Measurements from ENCODE around the gene LRRC73. TPM values are rescaled to one million over a fixed set of nuclear protein-coding genes. Genes with fewer than 3 reads are reported as not detected.
"Not testable (repeated sequence)": the region's sequence is repeated elsewhere in the genome, so short reads cannot be mapped to it uniquely, and the experiment has no call there.

The LRRC73 gene
- total and polyA plus RNA-seq, 2 of the 8 experiments (the other 6 are each of a cell fraction or from before 2014, with no cell fraction given) = 0.24 to 0.26 TPM

DNA sequence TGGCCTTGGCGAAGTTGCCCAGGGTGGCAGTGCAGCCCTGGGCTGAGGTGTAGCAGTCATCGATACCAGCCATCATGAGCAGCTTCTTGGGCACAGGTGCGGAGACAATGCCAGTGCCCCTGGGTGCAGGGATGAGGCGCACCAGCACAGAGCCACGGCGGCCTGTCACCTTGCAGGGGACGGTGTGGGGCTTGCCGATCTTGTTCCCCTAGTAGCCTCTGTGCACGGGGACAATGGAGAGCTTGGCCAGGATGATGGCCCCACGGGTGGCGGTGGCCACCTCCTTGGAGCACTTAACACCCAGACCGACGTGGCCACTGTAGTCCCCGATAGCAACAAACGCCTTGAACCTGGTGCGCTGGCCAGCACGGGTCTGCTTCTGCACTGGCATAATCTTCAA lies 28.8 kb upstream of the LRRC73 start:
- not testable (repeated sequence) for FAIRE-seq; H2BK20ac ChIP-seq (ENCODE audit: low read length)
- WGBS, 2 experiments (ENCODE audit: extremely low coverage in 1 of 2, insufficient coverage in 1 of 2, insufficient read length in 1 of 2, insufficient replicate concordance in 2 of 2, low coverage in 1 of 2, low lambda C conversion rate in 2 of 2, missing lambda C conversion rate in 1 of 2) = 94% methylated on average over 16 of the region's 17 CpGs; no CpG with 5 or more reads in 1 of the 2 experiments

More for the DNA sequence above, 28.8 kb upstream of the LRRC73 start:
- H3K23me2 ChIP-seq (ENCODE audit: low read depth, low read length); H4K91ac ChIP-seq (replicated peaks; ENCODE audit: insufficient read length, low read length); H3K4me2 ChIP-seq (ENCODE audit: insufficient read depth in 1 of 2, low read depth in 2 of 2, low read length in 2 of 2); H4K5ac ChIP-seq (ENCODE audit: insufficient read length, low read depth, low read length); H3K4ac ChIP-seq (replicated peaks; ENCODE audit: insufficient read length, low read depth, low read length); H3K27me3 ChIP-seq (replicated peaks in 1 of 4; ENCODE audit: control insufficient read depth in 3 of 4, extremely low read depth in 1 of 4, insufficient read depth in 3 of 4, low read length in 3 of 4); H3K4me3 ChIP-seq (ENCODE audit: extremely low read depth in 1 of 4, insufficient read depth in 2 of 4, low read depth in 3 of 4, low read length in 4 of 4); H2AFZ ChIP-seq (ENCODE audit: low read length); H3K27ac ChIP-seq (ENCODE audit: low read depth, low read length); H3K23ac ChIP-seq (ENCODE audit: insufficient read length); H3K4me1 ChIP-seq (replicated peaks in 1 of 4; ENCODE audit: control insufficient read depth in 3 of 4, insufficient read depth in 4 of 4, low read length in 3 of 4); H4K8ac ChIP-seq (ENCODE audit: extremely low read depth, insufficient read depth, low read length); H3K9ac ChIP-seq (replicated peaks in 1 of 4; ENCODE audit: extremely low read depth in 1 of 4, low read depth in 3 of 4, low read length in 3 of 4); H3K14ac ChIP-seq (ENCODE audit: insufficient read length); CTCF ChIA-PET (ENCODE audit: partially characterized antibody); H4K20me1 ChIP-seq (replicated peaks in 1 of 2; ENCODE audit: control insufficient read depth in 1 of 2, insufficient read depth in 2 of 2, low read length in 2 of 2); H3K79me1 ChIP-seq (ENCODE audit: low read depth, low read length); DNase-seq (ENCODE audit: low read depth in 1 of 2, low spot score in 2 of 2); H3K9me3 ChIP-seq (ENCODE audit: insufficient read depth in 2 of 2, low read depth in 1 of 2, low read length in 1 of 2); H2BK5ac ChIP-seq (ENCODE audit: low read depth, low read length); H3K18ac ChIP-seq (ENCODE audit: extremely low read depth, low read length); H3K79me2 ChIP-seq (ENCODE audit: control insufficient read depth in 1 of 2, insufficient read depth in 2 of 2, low read length in 2 of 2); H2AK5ac ChIP-seq (ENCODE audit: low read depth, low read length); H2BK120ac ChIP-seq (replicated peaks; ENCODE audit: low read depth, low read length); H3K56ac ChIP-seq (replicated peaks; ENCODE audit: insufficient read length, low read depth, low read length); H2BK15ac ChIP-seq (ENCODE audit: low read length); H2BK12ac ChIP-seq (ENCODE audit: low read depth, low read length): not testable (repeated sequence)
- POLR2A ChIA-PET (ENCODE audit: partially characterized antibody) = interaction anchor here (0.6 to 1.9 kb wide), 3 partner anchors 9 to 59 kb away, joined by 3 to 5 read pairs (median 3); no protein-coding TSS in a partner anchor
- H3K36me3 ChIP-seq (ENCODE audit: control insufficient read depth in 2 of 4, insufficient read depth in 4 of 4, low read length in 3 of 4) = peaks cover 4 to 55% (median 29%) of the 10 kb centered on the region in 4 experiments
